Measurements from ENCODE around the gene TBC1D22A.

- TF ChIP-seq FOXA2 (IDR thresholded peaks at IDR 0.05) (no peak), ATF3 (IDR thresholded peaks at IDR 0.05) (no peak), RAD21 (IDR thresholded peaks at IDR 0.05) (no peak), YY1 (IDR thresholded peaks at IDR 0.05) (no peak), JUND (IDR thresholded peaks at IDR 0.05) (no peak), RXRA (IDR thresholded peaks at IDR 0.05) (no peak)
- TF ChIP-seq, protein P1, sequence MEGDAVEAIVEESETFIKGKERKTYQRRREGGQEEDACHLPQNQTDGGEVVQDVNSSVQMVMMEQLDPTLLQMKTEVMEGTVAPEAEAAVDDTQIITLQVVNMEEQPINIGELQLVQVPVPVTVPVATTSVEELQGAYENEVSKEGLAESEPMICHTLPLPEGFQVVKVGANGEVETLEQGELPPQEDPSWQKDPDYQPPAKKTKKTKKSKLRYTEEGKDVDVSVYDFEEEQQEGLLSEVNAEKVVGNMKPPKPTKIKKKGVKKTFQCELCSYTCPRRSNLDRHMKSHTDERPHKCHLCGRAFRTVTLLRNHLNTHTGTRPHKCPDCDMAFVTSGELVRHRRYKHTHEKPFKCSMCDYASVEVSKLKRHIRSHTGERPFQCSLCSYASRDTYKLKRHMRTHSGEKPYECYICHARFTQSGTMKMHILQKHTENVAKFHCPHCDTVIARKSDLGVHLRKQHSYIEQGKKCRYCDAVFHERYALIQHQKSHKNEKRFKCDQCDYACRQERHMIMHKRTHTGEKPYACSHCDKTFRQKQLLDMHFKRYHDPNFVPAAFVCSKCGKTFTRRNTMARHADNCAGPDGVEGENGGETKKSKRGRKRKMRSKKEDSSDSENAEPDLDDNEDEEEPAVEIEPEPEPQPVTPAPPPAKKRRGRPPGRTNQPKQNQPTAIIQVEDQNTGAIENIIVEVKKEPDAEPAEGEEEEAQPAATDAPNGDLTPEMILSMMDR (IDR thresholded peaks at IDR 0.05; ENCODE audit: low read depth, low read length, missing input control), result no peak
- TF ChIP-seq, protein P2, sequence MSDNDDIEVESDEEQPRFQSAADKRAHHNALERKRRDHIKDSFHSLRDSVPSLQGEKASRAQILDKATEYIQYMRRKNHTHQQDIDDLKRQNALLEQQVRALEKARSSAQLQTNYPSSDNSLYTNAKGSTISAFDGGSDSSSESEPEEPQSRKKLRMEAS (IDR thresholded peaks at IDR 0.05), result no peak
- TF ChIP-seq, protein P3, sequence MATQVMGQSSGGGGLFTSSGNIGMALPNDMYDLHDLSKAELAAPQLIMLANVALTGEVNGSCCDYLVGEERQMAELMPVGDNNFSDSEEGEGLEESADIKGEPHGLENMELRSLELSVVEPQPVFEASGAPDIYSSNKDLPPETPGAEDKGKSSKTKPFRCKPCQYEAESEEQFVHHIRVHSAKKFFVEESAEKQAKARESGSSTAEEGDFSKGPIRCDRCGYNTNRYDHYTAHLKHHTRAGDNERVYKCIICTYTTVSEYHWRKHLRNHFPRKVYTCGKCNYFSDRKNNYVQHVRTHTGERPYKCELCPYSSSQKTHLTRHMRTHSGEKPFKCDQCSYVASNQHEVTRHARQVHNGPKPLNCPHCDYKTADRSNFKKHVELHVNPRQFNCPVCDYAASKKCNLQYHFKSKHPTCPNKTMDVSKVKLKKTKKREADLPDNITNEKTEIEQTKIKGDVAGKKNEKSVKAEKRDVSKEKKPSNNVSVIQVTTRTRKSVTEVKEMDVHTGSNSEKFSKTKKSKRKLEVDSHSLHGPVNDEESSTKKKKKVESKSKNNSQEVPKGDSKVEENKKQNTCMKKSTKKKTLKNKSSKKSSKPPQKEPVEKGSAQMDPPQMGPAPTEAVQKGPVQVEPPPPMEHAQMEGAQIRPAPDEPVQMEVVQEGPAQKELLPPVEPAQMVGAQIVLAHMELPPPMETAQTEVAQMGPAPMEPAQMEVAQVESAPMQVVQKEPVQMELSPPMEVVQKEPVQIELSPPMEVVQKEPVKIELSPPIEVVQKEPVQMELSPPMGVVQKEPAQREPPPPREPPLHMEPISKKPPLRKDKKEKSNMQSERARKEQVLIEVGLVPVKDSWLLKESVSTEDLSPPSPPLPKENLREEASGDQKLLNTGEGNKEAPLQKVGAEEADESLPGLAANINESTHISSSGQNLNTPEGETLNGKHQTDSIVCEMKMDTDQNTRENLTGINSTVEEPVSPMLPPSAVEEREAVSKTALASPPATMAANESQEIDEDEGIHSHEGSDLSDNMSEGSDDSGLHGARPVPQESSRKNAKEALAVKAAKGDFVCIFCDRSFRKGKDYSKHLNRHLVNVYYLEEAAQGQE (IDR thresholded peaks at IDR 0.05), result no peak
- TF ChIP-seq, protein P4, sequence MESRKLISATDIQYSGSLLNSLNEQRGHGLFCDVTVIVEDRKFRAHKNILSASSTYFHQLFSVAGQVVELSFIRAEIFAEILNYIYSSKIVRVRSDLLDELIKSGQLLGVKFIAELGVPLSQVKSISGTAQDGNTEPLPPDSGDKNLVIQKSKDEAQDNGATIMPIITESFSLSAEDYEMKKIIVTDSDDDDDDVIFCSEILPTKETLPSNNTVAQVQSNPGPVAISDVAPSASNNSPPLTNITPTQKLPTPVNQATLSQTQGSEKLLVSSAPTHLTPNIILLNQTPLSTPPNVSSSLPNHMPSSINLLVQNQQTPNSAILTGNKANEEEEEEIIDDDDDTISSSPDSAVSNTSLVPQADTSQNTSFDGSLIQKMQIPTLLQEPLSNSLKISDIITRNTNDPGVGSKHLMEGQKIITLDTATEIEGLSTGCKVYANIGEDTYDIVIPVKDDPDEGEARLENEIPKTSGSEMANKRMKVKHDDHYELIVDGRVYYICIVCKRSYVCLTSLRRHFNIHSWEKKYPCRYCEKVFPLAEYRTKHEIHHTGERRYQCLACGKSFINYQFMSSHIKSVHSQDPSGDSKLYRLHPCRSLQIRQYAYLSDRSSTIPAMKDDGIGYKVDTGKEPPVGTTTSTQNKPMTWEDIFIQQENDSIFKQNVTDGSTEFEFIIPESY (IDR thresholded peaks at IDR 0.05), result no peak
These were observed 340.2 kb downstream of the TBC1D22A start for GRCh38 chr22:47102648-47103047.
